Hepatocyte (in vitro differentiated cells): ENCODE results near the gene CUBN. TPM values are rescaled to one million over a fixed set of nuclear protein-coding genes. Genes with fewer than 3 reads are reported as not detected.

Source experiments
- DNase-seq: peaks from one replicate; pipeline ENCODE4 v3.0.0-alpha.2; 2016; ENCODE audit warnings: low spot score
- H2AFZ ChIP-seq: fragments of 200-600 bp; sonication (generic); 2 replicates; pipeline ENCODE4 v1.6.0; 2016; ENCODE audit warnings: antibody characterized with exemption, mild to moderate bottlenecking
- H3K27ac ChIP-seq: fragments of 200-600 bp; sonication (generic); 2 replicates; pipeline ENCODE4 v1.5.1; 2016; ENCODE audit warnings: mild to moderate bottlenecking
- H3K27me3 ChIP-seq: fragments of 200-600 bp; sonication (generic); 2 replicates; pipeline ENCODE4 v1.6.1; 2016
- H3K36me3 ChIP-seq: fragments of 200-600 bp; sonication (generic); replicated peaks from 2 replicates; pipeline ENCODE4 v1.5.1; 2016; ENCODE audit warnings: low read depth; ENCODE audit not compliant: insufficient read depth
- H3K4me1 ChIP-seq: fragments of 200-600 bp; sonication (generic); 2 replicates; pipeline ENCODE4 v1.5.1; 2016; ENCODE audit warnings: mild to moderate bottlenecking, moderate library complexity; ENCODE audit not compliant: insufficient read depth
- H3K4me2 ChIP-seq: fragments of 200-600 bp; sonication (generic); 2 replicates; pipeline ENCODE4 v1.6.0; 2016
- H3K4me3 ChIP-seq: fragments of 200-600 bp; sonication (generic); 2 replicates; pipeline ENCODE4 v1.5.1; 2016; ENCODE audit warnings: mild to moderate bottlenecking
- H3K79me2 ChIP-seq: fragments of 200-600 bp; sonication (generic); 2 replicates; pipeline ENCODE4 v1.6.0; 2017; ENCODE audit warnings: mild to moderate bottlenecking
- H3K9me2 ChIP-seq: fragments of 200-600 bp; sonication (generic); replicated peaks from 2 replicates; pipeline ENCODE4 v1.6.0; 2017; ENCODE audit warnings: mild to moderate bottlenecking; ENCODE audit not compliant: insufficient read depth
- H3K9me3 ChIP-seq: fragments of 200-600 bp; sonication (generic); 2 replicates; pipeline ENCODE4 v1.5.1; 2016; ENCODE audit warnings: low read depth, mild to moderate bottlenecking
- H4K20me1 ChIP-seq: fragments of 200-600 bp; sonication (generic); 2 replicates; pipeline ENCODE4 v1.6.0; 2016; ENCODE audit warnings: mild to moderate bottlenecking; ENCODE audit not compliant: insufficient read depth, poor library complexity, severe bottlenecking
- EZH2 ChIP-seq: fragments of 200-600 bp; sonication (generic); IDR thresholded peaks from 2 replicates; pipeline ENCODE4 v1.6.1; 2016; ENCODE audit warnings: antibody characterized with exemption, mild to moderate bottlenecking, borderline replicate concordance
- EZH2phosphoT487 ChIP-seq: fragments of 200-600 bp; sonication (generic); IDR thresholded peaks from one replicate; pipeline ENCODE4 v1.6.1; 2018; ENCODE audit warnings: antibody characterized with exemption, mild to moderate bottlenecking, low read depth, moderate library complexity; ENCODE audit not compliant: unreplicated experiment, severe bottlenecking
- WGBS: methylation state at CpG from one replicate; pipeline ENCODE4 v1.1.6; 2016; ENCODE audit warnings: low lambda C conversion rate; ENCODE audit errors: missing lambda C conversion rate; 5-methylcytosine and 5-hydroxymethylcytosine counted together
- polyA plus RNA-seq: library from polyadenylated mRNA; unstranded; fragments of >200 nt; fragmentation: Nextera tagmentation; extraction: Ambion mirVana; gene quantifications from 2 replicates; pipeline ENCODE4 v1.2.1, GENCODE V29; 2016
- total RNA-seq: library from RNA; depleted of rRNA; stranded (reverse); fragments of >200 nt; gene quantifications from 2 replicates; pipeline ENCODE4 v1.2.3, GENCODE V29; 2014
- TF ChIP-seq, protein P1 (sequence below): fragments of 200-600 bp; sonication (generic); IDR thresholded peaks from 2 replicates; pipeline ENCODE4 v1.5.1; 2016; ENCODE audit warnings: antibody characterized with exemption, mild to moderate bottlenecking; ENCODE audit not compliant: poor library complexity

The CUBN gene
- total and polyA plus RNA-seq, 2 experiments from 2014 or later = 2.0 to 10.6 TPM

DNA sequence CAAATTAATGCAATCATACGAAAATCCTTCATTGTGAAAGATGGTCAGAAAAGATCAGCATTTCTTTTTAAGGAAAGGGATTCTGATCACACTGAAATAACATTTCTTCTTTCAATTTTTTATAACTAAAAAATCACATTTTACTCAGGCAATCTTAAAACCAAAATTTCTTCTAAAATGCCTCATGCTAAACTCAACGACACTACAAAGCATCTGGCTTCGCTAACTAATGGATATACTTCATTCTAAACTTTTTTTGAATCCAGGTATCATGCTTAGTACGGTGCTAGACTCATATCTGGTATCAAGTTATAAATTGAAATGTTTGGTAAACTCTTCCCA is 100.4 kb downstream of the CUBN start:
- no peaks in the 10 kb centered on the region for H3K9me2 ChIP-seq
- WGBS = 69% methylated on average over 4 of the region's 4 CpGs
- no peaks in the 10 kb centered on the region for H3K27me3 ChIP-seq
- no peaks in the 10 kb centered on the region for H3K4me1 ChIP-seq
- no peak overlapping the region for H3K27ac ChIP-seq
- no peaks in the 10 kb centered on the region for H4K20me1 ChIP-seq
- DNase-seq = no peak
- TF ChIP-seq EZH2phosphoT487 = no peak
- no peak for TF ChIP-seq EZH2
- TF ChIP-seq, protein P1, sequence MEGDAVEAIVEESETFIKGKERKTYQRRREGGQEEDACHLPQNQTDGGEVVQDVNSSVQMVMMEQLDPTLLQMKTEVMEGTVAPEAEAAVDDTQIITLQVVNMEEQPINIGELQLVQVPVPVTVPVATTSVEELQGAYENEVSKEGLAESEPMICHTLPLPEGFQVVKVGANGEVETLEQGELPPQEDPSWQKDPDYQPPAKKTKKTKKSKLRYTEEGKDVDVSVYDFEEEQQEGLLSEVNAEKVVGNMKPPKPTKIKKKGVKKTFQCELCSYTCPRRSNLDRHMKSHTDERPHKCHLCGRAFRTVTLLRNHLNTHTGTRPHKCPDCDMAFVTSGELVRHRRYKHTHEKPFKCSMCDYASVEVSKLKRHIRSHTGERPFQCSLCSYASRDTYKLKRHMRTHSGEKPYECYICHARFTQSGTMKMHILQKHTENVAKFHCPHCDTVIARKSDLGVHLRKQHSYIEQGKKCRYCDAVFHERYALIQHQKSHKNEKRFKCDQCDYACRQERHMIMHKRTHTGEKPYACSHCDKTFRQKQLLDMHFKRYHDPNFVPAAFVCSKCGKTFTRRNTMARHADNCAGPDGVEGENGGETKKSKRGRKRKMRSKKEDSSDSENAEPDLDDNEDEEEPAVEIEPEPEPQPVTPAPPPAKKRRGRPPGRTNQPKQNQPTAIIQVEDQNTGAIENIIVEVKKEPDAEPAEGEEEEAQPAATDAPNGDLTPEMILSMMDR = no peak
- H3K4me2 ChIP-seq = peak overlapping the region; percentile 45
- no peak overlapping the region for H2AFZ ChIP-seq
- H3K9me3 ChIP-seq = no peaks in the 10 kb centered on the region
- H3K4me3 ChIP-seq = no peak overlapping the region
- H3K36me3 ChIP-seq = no peaks in the 10 kb centered on the region
- H3K79me2 ChIP-seq = no peaks in the 10 kb centered on the region

- no peaks in the 10 kb centered on the region for H4K20me1 ChIP-seq
- DNase-seq = no peak
- H3K4me3 ChIP-seq = no peak overlapping the region
- H3K36me3 ChIP-seq = no peaks in the 10 kb centered on the region
- H3K27ac ChIP-seq = no peak overlapping the region
- H3K9me2 ChIP-seq = no peaks in the 10 kb centered on the region
- no peaks in the 10 kb centered on the region for H3K9me3 ChIP-seq
- no peaks in the 10 kb centered on the region for H3K4me1 ChIP-seq
- TF ChIP-seq EZH2phosphoT487 = no peak
- TF ChIP-seq, protein P1 = no peak
- no peak for TF ChIP-seq EZH2
- no peaks in the 10 kb centered on the region for H3K79me2 ChIP-seq
- 88% methylated on average over 4 of the region's 4 CpGs for whole genome bisulfite sequencing
- no peak overlapping the region for H2AFZ ChIP-seq
- no peaks in the 10 kb centered on the region for H3K27me3 ChIP-seq
- H3K4me2 ChIP-seq = no peak overlapping the region
Observed at GRCh38 chr10:17028798-17029197, 100.8 kb downstream of the CUBN start.

DNA sequence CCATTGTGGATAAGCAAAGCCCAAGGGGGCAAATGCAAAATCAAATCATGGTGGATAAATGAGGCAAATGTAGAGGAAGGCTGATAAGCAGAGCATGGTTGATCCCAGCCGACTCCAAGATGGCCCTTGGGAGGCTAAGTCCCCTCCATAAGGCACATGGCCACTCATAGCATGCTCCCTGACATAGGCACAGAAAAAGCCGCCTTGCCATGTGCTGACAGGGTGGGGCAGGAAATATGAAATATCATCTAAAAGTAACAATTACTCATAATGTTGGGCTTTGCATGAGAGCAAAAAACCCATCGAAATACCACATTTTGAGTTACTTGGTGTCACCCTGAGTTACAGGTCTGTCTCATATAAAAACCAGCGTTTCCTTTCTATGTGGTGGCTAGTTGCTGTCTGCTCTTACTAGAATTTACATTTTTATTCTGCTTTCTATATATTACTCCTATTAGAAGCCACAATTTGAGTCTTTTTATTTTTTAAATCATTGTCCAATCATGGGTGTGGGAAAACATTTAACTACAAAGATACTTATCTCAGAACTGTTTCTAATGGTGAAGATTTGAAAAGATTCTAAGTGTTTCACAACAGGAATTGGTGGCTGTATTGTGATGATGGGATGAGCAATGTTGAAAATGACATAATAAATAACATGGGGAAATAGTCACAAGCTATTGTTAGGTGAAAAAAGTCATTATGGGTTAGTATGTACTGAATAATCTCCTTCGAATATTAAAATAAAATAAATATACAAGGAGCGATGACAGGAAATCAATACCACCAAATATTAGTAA is 102.7 kb downstream of the CUBN start:
- DNase-seq = no peak
- 97% methylated on average over 6 of the region's 6 CpGs for WGBS
- no peaks in the 10 kb centered on the region for H3K27me3 ChIP-seq
- H4K20me1 ChIP-seq = no peaks in the 10 kb centered on the region
- H3K9me2 ChIP-seq = no peaks in the 10 kb centered on the region
- no peak overlapping the region for H3K4me2 ChIP-seq
- no peak overlapping the region for H2AFZ ChIP-seq
- H3K79me2 ChIP-seq = no peaks in the 10 kb centered on the region
- H3K27ac ChIP-seq = no peak overlapping the region
- no peaks in the 10 kb centered on the region for H3K9me3 ChIP-seq
- H3K4me1 ChIP-seq = peaks cover 9% of the 10 kb centered on the region
- TF ChIP-seq EZH2 (no peak), EZH2phosphoT487 (no peak)
- TF ChIP-seq, protein P1 = no peak
- H3K4me3 ChIP-seq = no peak overlapping the region
- no peaks in the 10 kb centered on the region for H3K36me3 ChIP-seq
